GM12873 (cell line): ENCODE measurements around the gene L1CAM.

Experiments used
- TF ChIP-seq, protein P1 (sequence below): IDR thresholded peaks from 2 replicates; pipeline ENCODE4 v1.5.1; 2012; ENCODE audit warnings: low read depth, mild to moderate bottlenecking, moderate library complexity, low read length, control low read depth; ENCODE audit not compliant: insufficient read depth; ENCODE audit errors: missing control alignments

The L1CAM gene

DNA sequence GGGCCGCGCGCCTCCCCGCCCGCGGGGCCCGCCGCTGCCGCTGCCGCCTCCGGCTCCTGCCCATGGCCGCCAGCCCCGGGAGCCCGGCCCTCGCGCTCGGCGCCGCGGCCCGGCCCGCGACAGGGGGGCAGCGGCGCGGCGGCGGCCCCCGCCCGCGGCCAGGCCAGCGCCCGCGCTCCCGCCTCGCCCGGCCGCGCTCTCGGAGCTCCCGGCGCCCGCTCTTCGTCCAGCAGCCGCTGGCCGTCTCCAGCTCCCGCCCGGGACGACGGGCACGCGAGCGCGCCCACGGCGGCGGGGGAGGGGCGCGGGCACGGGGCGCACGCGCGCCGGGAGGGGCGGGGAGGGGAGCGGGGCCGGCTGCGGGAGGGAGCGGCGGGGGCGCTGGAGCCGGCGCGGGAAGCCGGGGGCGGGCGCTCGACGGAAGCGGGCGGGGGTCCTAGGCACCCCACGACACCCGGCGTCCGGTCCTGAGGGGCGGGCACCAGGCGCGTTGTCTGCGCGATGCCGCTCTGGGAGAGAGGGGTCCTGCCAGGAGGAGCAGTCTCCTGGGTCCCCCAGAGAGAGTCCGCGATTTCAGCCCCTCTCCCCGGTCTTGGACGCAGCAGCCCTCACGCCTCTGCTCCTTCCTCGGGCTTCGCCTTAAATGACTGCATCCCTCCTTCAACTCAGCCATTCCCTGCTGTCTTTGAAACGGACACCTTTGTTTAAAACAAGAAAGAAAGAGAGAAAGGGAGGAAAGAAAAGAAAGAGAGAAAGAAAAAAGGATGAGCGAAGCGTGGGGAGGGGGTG lies 55.1 kb downstream of the L1CAM start:
- TF ChIP-seq, protein P1, sequence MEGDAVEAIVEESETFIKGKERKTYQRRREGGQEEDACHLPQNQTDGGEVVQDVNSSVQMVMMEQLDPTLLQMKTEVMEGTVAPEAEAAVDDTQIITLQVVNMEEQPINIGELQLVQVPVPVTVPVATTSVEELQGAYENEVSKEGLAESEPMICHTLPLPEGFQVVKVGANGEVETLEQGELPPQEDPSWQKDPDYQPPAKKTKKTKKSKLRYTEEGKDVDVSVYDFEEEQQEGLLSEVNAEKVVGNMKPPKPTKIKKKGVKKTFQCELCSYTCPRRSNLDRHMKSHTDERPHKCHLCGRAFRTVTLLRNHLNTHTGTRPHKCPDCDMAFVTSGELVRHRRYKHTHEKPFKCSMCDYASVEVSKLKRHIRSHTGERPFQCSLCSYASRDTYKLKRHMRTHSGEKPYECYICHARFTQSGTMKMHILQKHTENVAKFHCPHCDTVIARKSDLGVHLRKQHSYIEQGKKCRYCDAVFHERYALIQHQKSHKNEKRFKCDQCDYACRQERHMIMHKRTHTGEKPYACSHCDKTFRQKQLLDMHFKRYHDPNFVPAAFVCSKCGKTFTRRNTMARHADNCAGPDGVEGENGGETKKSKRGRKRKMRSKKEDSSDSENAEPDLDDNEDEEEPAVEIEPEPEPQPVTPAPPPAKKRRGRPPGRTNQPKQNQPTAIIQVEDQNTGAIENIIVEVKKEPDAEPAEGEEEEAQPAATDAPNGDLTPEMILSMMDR: no peak

DNA sequence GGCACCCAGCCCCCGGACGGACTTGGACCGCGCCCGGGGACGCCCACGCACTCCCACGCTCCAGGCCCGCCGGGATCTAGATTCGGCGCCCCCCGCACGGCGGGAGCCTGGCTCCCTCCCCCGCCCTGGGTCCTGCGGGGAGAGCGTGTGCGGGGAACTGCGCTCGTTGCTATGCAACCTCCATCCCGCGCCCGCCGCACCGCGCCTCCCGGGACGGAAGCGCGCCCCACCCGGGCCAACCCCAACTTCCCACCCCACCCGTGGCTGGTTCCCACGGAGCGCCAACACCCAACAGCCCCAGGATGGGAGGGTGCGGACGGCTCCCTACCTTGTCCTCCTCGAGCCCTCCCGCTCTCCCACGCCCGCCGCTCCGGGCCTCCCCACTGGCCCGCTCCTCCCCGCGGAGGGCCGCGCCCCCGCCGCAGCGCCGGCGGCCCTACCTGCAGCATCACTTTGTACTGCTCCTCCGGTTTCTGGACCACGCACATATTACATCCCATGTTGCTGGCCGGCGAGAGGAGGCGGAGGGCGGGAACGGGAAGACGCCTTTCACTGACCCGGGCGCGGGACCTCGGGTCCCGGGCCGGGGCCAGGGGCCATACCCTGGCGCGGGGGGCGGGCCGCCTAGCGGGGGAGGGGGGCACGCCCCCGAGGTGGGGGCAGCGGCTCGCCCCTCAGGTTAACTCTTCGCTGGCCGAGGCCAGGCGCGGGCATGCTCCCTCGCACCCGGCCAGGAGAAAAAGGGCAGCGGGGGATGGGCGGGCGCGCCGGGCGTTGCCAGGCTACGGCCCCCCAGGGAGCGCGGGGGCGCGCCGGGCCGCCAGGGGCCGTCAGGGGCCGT lies 56.0 kb downstream of the L1CAM start, which contains the start of gene PDZD4:
Gene PDZD4 (minus strand): TSS at position 746 of the 841 bp plus-strand sequence. CDS start 246 bp downstream, at position 500.
- TF ChIP-seq, protein P1: no peak

DNA sequence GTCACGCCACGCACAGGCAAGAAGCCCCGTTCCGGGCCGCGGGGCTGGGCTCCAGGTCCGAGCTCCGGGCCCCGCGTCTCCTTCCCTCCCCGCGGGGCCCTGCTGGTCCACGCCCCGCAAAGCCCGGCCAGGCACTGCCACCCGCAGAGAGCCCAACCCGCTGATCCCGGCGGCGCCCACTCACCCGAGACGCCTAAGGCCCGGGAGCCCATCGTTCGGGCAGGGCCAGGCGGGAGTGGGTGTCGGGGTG lies 56.5 kb downstream of the L1CAM start:
- TF ChIP-seq, protein P1: no peak

DNA sequence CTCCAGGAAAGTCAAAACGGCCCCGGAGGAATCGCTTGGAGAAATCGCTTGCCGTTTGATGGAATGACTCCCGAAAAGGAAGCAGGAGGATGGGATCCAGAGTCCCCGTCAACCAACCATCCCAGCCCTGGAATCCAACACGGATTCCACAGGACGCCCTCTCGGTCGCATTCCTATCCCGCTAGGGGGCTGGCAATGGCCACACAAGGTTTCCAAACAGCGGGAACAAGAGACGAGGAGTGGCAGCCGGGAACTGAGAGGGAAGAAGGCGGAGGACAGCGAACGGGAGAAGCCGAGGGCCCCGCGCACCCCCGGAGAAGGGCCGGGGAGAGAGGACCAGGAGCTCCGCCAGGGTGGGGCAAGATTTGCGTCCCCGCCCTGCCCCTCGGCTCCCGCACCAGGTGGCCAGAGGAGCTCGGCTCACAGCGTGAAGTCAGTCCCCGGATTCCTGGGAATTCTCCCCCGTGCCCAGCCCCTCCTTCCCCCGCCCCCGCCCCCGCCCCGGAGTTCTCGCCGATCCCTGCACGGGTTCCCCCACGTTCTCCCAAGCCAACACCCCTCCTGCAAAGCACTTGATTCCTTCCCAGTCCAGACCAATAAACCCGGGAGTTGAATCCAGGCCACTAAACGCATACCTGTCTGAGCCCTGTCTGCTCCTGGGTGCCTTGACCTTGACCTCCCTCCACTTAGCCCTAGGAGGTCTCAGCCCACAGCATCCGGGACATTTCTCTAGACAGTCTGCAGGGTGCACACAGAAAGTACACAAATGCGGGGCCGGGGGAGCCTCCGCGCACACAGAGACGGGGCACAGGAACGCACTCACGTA lies 57.0 kb downstream of the L1CAM start:
- TF ChIP-seq, protein P1: no peak

DNA sequence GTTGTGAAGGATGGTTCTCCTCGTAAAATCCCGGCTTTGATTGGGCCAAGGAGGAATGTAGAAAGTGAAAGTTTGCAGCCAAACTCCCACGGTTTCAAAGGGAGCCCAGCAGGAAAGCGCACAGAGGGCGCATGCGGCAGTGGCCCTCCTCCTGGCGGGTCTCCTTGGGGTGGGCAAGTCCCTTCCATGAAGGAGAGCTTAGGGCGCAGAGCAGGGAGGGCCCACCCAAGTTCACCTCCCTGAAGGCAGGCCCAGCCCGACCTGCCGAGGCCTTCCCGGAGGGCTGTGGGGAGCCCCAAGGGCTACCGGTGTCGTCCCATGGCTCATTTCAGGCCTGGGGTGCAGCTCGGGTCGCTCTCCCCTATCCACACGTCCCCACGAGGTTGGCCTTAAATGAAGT lies 57.7 kb downstream of the L1CAM start:
- TF ChIP-seq, protein P1: no peak

DNA sequence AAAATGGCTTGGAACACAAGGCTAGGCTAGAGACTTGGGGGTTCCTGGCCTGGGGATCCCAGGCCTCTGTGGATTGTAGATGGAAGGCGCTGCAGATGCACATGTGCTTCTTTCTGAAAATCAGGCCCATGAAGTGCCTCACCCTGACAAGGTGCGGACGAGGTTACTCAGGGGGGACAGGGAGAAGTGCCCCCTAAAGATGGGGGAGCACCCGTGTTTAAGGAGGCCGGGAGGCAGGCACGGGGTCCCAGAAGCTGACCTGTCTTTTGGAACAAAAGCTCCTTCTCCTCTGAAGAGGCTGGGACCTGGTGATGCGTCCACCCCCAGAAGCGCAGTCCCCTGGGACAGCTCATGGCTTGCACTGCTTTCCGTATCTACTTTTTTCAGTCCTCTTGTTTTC lies 58.1 kb downstream of the L1CAM start:
- TF ChIP-seq, protein P1: no peak

DNA sequence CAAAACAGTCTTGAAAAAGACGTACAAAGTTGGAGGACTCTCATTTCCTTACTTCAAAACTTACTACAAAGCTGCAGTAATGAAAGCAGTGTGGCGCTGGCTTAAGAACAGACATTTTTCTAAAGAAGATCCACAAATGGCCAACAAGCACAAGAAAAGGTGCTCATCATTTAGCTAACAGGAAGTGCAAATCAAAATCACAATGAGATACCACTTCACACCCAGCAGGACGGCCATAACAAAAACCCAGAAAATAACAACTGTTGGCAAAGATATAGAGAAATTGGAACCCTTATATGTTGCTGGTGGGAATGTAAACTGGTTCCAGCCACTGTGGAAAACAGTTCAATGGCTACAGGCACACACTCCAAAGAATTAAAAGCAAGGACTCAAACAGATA lies 59.0 kb downstream of the L1CAM start:
- TF ChIP-seq, protein P1: no peak
